Endothelial cell of umbilical vein (primary cell): Measurements from ENCODE around the gene RHOV. TPM values are rescaled to one million over a fixed set of nuclear protein-coding genes. Genes with fewer than 3 reads are reported as not detected.
A peak's percentile ranks its signal among the peaks of the same experiment; 100 is the strongest.

Source experiments
- BruUV-seq: library from RNA; stranded (reverse); fragments of 400-500 nt; replicated peaks from 2 replicates; lab custom pipeline; 2021; lab: Mats Ljungman, UMichigan
- CTCF ChIA-PET: fragments of 300-600, 350-600 bp; sonication (Branson Sonifier 250); formaldehyde crosslinking; loops from one replicate; lab custom pipeline; 2021; ENCODE audit warnings: antibody characterized with exemption, inconsistent platforms; lab: Charles Lee
- POLR2A ChIA-PET: fragments of 300-600, 350-600 bp; sonication (Branson Sonifier 250); formaldehyde crosslinking; loops from one replicate; lab custom pipeline; 2021; ENCODE audit warnings: antibody characterized with exemption, inconsistent platforms; lab: Charles Lee
- DNase-seq: peaks from one replicate; pipeline ENCODE4 v3.0.0-alpha.2; 2011; ENCODE audit warnings: low read depth, low spot score
- FAIRE-seq: peaks from 2 replicates; lab custom pipeline; 2011; peaks lifted over from hg19 to GRCh38; lab: Jason Lieb, UNC
- H2AFZ ChIP-seq: 2 replicates; pipeline ENCODE4 v1.6.0; 2012; ENCODE audit warnings: low read depth, low read length, control low read depth, inconsistent platforms
- H3K27ac ChIP-seq: 2 replicates; pipeline ENCODE4 v1.5.1; 2011; ENCODE audit warnings: low read depth, mild to moderate bottlenecking, control low read depth, low read length, moderate library complexity; ENCODE audit not compliant: insufficient read depth
- H3K27me3 ChIP-seq, 2 experiments: 2 replicates each; pipeline versions ENCODE4 v1.6.0 to v1.6.1; 2011; ENCODE audit warnings: low read length in 2 of 2, mixed read lengths in 1 of 2; ENCODE audit not compliant: control insufficient read depth in 2 of 2, insufficient read depth in 2 of 2
- H3K36me3 ChIP-seq, 2 experiments: 2 replicates in 1 of 2; 3 replicates in 1 of 2; pipeline ENCODE4 v1.5.1; 2011; ENCODE audit warnings: low read length in 2 of 2, mild to moderate bottlenecking in 1 of 2, moderate library complexity in 1 of 2; ENCODE audit not compliant: control insufficient read depth in 2 of 2, insufficient read depth in 2 of 2; ENCODE audit errors: extremely low read depth in 1 of 2
- H3K4me1 ChIP-seq: 3 replicates; pipeline ENCODE4 v1.5.1; 2011; ENCODE audit warnings: mild to moderate bottlenecking, low read length; ENCODE audit not compliant: control insufficient read depth, insufficient read depth; ENCODE audit errors: extremely low read depth
- H3K4me2 ChIP-seq: 2 replicates; pipeline ENCODE4 v1.6.1; 2011; ENCODE audit warnings: low read length, control low read depth, mixed read lengths; ENCODE audit not compliant: insufficient read depth
- H3K4me3 ChIP-seq, 3 experiments: fragments of 200-600 bp in 1 of 3; sonication (generic), shearing (Covaris generic) in 1 of 3; replicated peaks in 1 of 3; 2 replicates each; pipeline ENCODE4 v1.5.1; 2011 to 2016; ENCODE audit warnings: control low read depth in 3 of 3, low read length in 3 of 3, mild to moderate bottlenecking in 2 of 3, inconsistent platforms in 1 of 3, low read depth in 1 of 3, moderate library complexity in 1 of 3; ENCODE audit not compliant: insufficient read depth in 1 of 3
- H3K79me2 ChIP-seq: 2 replicates; pipeline ENCODE4 v1.6.0; 2012; ENCODE audit warnings: low read length, inconsistent platforms; ENCODE audit not compliant: control insufficient read depth, insufficient read depth
- H3K9ac ChIP-seq: replicated peaks from 2 replicates; pipeline ENCODE3; 2011; ENCODE audit warnings: low read length, control low read depth; ENCODE audit not compliant: insufficient read depth; ENCODE audit errors: extremely low read depth
- H3K9me1 ChIP-seq: replicated peaks from 3 replicates; pipeline ENCODE4 v1.6.0; 2011; ENCODE audit warnings: mild to moderate bottlenecking, low read length; ENCODE audit not compliant: control insufficient read depth, insufficient read depth; ENCODE audit errors: extremely low read depth
- H3K9me3 ChIP-seq: replicated peaks from 2 replicates; pipeline ENCODE4 v1.5.1; 2012; ENCODE audit warnings: low read length, inconsistent platforms; ENCODE audit not compliant: control insufficient read depth, insufficient read depth
- H4K20me1 ChIP-seq: replicated peaks from 2 replicates; pipeline ENCODE3; 2011; ENCODE audit warnings: mild to moderate bottlenecking, low read length; ENCODE audit not compliant: control insufficient read depth, insufficient read depth; ENCODE audit errors: extremely low read depth
- CTCF ChIP-seq, 2 donors: IDR thresholded peaks; 1 replicate in 1 of 2; 2 replicates in 1 of 2; pipeline ENCODE4 v1.5.1; 2011; ENCODE audit warnings: low read length in 2 of 2, mild to moderate bottlenecking in 2 of 2, moderate library complexity in 2 of 2, control low read depth in 1 of 2, inconsistent platforms in 1 of 2, low read depth in 1 of 2; ENCODE audit not compliant: insufficient read depth in 1 of 2; ENCODE audit errors: extremely low read depth in 1 of 2
- EZH2 ChIP-seq: IDR thresholded peaks from 2 replicates; pipeline ENCODE4 v1.6.1; 2012; ENCODE audit warnings: borderline replicate concordance, low read depth, mild to moderate bottlenecking, moderate library complexity, low read length, inconsistent platforms; ENCODE audit not compliant: severe bottlenecking
- FOS ChIP-seq: IDR thresholded peaks from 2 replicates; pipeline ENCODE4 v1.6.1; 2011; ENCODE audit warnings: mild to moderate bottlenecking, low read length, moderate library complexity, borderline replicate concordance; ENCODE audit not compliant: insufficient read depth
- GATA2 ChIP-seq: IDR thresholded peaks from 2 replicates; pipeline ENCODE4 v1.7.0; 2011; ENCODE audit warnings: low read depth, mild to moderate bottlenecking, moderate library complexity, mixed read lengths, low read length; ENCODE audit not compliant: insufficient read length, insufficient read depth
- JUN ChIP-seq: IDR thresholded peaks from 2 replicates; pipeline ENCODE4 v1.6.1; 2011; ENCODE audit warnings: borderline replicate concordance, low read depth; ENCODE audit not compliant: insufficient read length, insufficient read depth
- MAX ChIP-seq: IDR thresholded peaks from 2 replicates; pipeline ENCODE4 v1.6.1; 2011; ENCODE audit not compliant: insufficient read depth, insufficient read length
- MYC ChIP-seq: IDR thresholded peaks from one replicate; pipeline ENCODE4 v1.6.1; 2011; ENCODE audit warnings: mild to moderate bottlenecking, low read depth, low read length
- POLR2A ChIP-seq: IDR thresholded peaks from 2 replicates; pipeline ENCODE4 v1.6.1; 2012; ENCODE audit warnings: low read depth, mild to moderate bottlenecking, control low read depth, low read length
- POLR2AphosphoS5 ChIP-seq: IDR thresholded peaks from 2 replicates; pipeline ENCODE4 v1.6.1; 2012; ENCODE audit warnings: low read depth, mild to moderate bottlenecking, control low read depth, low read length, moderate library complexity; ENCODE audit not compliant: insufficient read depth
- dilution Hi-C: fragments of 300-500 bp; cut with MboI; formaldehyde crosslinking; loops from one replicate; pipeline ENCODE4 v1.15.0; 2019; ENCODE audit warnings: low sequenced_read_pairs; ENCODE audit not compliant: extremely low pct_ligation_motif_present
- intact Hi-C: fragments of 100-400 bp; cut with micrococcal nuclease; formaldehyde crosslinking; loops from one replicate; pipeline ENCODE4 v1.10.0; 2022
- polyA plus RNA-seq, 4 experiments: library from polyadenylated mRNA; depleted of rRNA in 3 of 4; stranded (reverse) in 3 of 4; unstranded in 1 of 4; fragments of >200 nt; gene quantifications; 2 replicates each; pipeline versions ENCODE4 v1.2.1 to v1.2.3, GENCODE V29; 2011 to 2012; ENCODE audit warnings: missing spikeins in 1 of 4
- total RNA-seq: library from RNA; stranded (reverse); gene quantifications from 2 replicates; pipeline ENCODE4 v1.2.3, GENCODE V29; 2021

The RHOV gene
- total and polyA plus RNA-seq, 2 donors (not counting 3 experiments of a cell fraction or from before 2014, with no cell fraction given), result 0.15 to 0.20 TPM

GRCh38 chr15:40844696-40845030 is 29.4 kb downstream of the RHOV start:
- DNase-seq (no peak), FAIRE-seq (no peak)
- no peak overlapping the region for H3K27ac ChIP-seq
- no peaks in the 10 kb centered on the region for H3K9me3 ChIP-seq
- intact Hi-C loops, result no loop called here
- ChIA-PET POLR2A (no interaction called here), CTCF (interaction anchor here (0.9 to 8.3 kb wide), 7 partner anchors 10 to 109 kb away, joined by 3 to 71 read pairs (median 5); partner anchors contain the start of gene CHAC1)
- H3K4me2 ChIP-seq, result peak overlapping the region; percentile 26
- H3K27me3 ChIP-seq, result peaks cover 11% of the 10 kb centered on the region in 2 experiments
- no peak for TF ChIP-seq MAX
- no peak for TF ChIP-seq EZH2
- TF ChIP-seq CTCF (IDR thresholded peaks at IDR 0.05; ENCODE audit: extremely low read depth in 1 of 2, insufficient read depth in 1 of 2, low read depth in 1 of 2, low read length in 2 of 2), result no peak
- no peak for TF ChIP-seq POLR2AphosphoS5
- no peak for TF ChIP-seq GATA2
- no peak for TF ChIP-seq JUN
- TF ChIP-seq POLR2A, result no peak
- no peak for TF ChIP-seq FOS
- no peak for TF ChIP-seq MYC
- H4K20me1 ChIP-seq, result no peaks in the 10 kb centered on the region
- no TSS peak for BruUV-seq
- H2AFZ ChIP-seq, result peak overlapping the region; percentile 6
- peak overlapping the region in 1 of 3 experiments; percentile 39 for H3K4me3 ChIP-seq
- dilution Hi-C loops, result no loop called here
- no peaks in the 10 kb centered on the region for H3K36me3 ChIP-seq
- H3K4me1 ChIP-seq, result peaks cover 5% of the 10 kb centered on the region
- H3K9ac ChIP-seq, result no peak overlapping the region
- no peaks in the 10 kb centered on the region for H3K9me1 ChIP-seq
- no peaks in the 10 kb centered on the region for H3K79me2 ChIP-seq
